Measurements from ENCODE around the gene SPTBN2.

The SPTBN2 gene

DNA sequence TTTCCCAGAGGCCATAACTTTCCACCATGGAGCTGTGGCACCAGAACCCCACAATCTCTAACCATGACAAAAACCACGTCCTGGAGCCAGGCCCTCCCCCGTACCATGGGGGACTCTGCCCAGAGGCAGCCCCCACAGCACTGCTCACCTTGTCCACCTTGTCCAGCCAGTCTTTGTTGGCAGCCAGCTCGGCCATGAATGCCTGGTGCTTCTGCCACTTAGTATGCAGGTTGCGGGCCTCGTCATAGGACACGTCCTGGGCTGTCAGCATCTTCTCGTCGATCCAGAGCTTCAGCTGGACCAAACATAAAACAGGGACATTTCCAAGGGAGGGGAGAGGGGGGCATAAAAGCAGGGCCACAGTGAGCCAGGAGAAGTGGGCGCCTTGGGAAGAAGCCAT is 30.5 kb downstream of the SPTBN2 start (continued):
- TF ChIP-seq TOX (CRISPR knock-in tag; IDR thresholded peaks at IDR 0.05; ENCODE audit: borderline replicate concordance) (no peak), TCF4 (CRISPR knock-in tag; IDR thresholded peaks at IDR 0.05; ENCODE audit: borderline replicate concordance) (no peak)

DNA sequence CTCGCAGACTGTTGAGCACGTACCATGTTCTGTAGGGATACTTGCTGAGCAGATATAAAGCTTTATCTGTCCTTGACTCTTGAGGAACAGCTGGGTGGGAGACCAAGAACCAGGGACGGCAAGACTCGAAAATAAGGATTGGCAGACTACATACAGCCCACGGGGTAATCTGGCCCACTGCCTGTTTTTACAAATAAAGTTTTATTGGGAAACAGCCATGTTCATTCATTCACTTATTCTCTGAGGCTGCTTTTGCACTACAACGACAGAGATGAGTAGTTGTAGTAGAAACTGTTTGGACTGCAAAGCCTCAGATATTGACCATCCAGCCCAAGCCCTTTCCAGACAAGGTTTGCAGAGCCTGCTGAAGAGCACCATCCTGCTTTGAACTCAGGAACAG is 31.0 kb downstream of the SPTBN2 start:
- ATAC-seq: no peak
- TF ChIP-seq OSR1 (CRISPR knock-in tag; IDR thresholded peaks at IDR 0.05) (no peak), ARNTL (CRISPR knock-in tag; IDR thresholded peaks at IDR 0.05; ENCODE audit: borderline replicate concordance, low read depth) (no peak), CSDC2 (CRISPR knock-in tag; IDR thresholded peaks at IDR 0.05) (no peak), ZNF565 (CRISPR knock-in tag; conservative IDR thresholded peaks at IDR 0.05; ENCODE audit: low read depth) (no peak), ESRRG (CRISPR knock-in tag; IDR thresholded peaks at IDR 0.05) (no peak), GLIS3 (CRISPR knock-in tag; IDR thresholded peaks at IDR 0.05) (no peak), ZFP3 (CRISPR knock-in tag; IDR thresholded peaks at IDR 0.05) (no peak), ZNF70 (CRISPR knock-in tag; IDR thresholded peaks at IDR 0.05) (no peak), ZNF8 (CRISPR knock-in tag; IDR thresholded peaks at IDR 0.05) (no peak), TOX (CRISPR knock-in tag; IDR thresholded peaks at IDR 0.05; ENCODE audit: borderline replicate concordance) (no peak)
- TF ChIP-seq, protein P1, sequence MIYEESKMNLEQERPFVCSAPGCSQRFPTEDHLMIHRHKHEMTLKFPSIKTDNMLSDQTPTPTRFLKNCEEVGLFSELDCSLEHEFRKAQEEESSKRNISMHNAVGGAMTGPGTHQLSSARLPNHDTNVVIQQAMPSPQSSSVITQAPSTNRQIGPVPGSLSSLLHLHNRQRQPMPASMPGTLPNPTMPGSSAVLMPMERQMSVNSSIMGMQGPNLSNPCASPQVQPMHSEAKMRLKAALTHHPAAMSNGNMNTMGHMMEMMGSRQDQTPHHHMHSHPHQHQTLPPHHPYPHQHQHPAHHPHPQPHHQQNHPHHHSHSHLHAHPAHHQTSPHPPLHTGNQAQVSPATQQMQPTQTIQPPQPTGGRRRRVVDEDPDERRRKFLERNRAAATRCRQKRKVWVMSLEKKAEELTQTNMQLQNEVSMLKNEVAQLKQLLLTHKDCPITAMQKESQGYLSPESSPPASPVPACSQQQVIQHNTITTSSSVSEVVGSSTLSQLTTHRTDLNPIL (CRISPR knock-in tag; IDR thresholded peaks at IDR 0.05; ENCODE audit: low read depth): no peak
- TF ChIP-seq, protein P2, sequence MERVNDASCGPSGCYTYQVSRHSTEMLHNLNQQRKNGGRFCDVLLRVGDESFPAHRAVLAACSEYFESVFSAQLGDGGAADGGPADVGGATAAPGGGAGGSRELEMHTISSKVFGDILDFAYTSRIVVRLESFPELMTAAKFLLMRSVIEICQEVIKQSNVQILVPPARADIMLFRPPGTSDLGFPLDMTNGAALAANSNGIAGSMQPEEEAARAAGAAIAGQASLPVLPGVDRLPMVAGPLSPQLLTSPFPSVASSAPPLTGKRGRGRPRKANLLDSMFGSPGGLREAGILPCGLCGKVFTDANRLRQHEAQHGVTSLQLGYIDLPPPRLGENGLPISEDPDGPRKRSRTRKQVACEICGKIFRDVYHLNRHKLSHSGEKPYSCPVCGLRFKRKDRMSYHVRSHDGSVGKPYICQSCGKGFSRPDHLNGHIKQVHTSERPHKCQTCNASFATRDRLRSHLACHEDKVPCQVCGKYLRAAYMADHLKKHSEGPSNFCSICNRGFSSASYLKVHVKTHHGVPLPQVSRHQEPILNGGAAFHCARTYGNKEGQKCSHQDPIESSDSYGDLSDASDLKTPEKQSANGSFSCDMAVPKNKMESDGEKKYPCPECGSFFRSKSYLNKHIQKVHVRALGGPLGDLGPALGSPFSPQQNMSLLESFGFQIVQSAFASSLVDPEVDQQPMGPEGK (CRISPR knock-in tag; IDR thresholded peaks at IDR 0.05; ENCODE audit: borderline replicate concordance): no peak
- TF ChIP-seq, protein P3, sequence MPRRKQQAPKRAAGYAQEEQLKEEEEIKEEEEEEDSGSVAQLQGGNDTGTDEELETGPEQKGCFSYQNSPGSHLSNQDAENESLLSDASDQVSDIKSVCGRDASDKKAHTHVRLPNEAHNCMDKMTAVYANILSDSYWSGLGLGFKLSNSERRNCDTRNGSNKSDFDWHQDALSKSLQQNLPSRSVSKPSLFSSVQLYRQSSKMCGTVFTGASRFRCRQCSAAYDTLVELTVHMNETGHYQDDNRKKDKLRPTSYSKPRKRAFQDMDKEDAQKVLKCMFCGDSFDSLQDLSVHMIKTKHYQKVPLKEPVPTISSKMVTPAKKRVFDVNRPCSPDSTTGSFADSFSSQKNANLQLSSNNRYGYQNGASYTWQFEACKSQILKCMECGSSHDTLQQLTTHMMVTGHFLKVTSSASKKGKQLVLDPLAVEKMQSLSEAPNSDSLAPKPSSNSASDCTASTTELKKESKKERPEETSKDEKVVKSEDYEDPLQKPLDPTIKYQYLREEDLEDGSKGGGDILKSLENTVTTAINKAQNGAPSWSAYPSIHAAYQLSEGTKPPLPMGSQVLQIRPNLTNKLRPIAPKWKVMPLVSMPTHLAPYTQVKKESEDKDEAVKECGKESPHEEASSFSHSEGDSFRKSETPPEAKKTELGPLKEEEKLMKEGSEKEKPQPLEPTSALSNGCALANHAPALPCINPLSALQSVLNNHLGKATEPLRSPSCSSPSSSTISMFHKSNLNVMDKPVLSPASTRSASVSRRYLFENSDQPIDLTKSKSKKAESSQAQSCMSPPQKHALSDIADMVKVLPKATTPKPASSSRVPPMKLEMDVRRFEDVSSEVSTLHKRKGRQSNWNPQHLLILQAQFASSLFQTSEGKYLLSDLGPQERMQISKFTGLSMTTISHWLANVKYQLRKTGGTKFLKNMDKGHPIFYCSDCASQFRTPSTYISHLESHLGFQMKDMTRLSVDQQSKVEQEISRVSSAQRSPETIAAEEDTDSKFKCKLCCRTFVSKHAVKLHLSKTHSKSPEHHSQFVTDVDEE (CRISPR knock-in tag; IDR thresholded peaks at IDR 0.05): no peak
- TF ChIP-seq, protein P4, sequence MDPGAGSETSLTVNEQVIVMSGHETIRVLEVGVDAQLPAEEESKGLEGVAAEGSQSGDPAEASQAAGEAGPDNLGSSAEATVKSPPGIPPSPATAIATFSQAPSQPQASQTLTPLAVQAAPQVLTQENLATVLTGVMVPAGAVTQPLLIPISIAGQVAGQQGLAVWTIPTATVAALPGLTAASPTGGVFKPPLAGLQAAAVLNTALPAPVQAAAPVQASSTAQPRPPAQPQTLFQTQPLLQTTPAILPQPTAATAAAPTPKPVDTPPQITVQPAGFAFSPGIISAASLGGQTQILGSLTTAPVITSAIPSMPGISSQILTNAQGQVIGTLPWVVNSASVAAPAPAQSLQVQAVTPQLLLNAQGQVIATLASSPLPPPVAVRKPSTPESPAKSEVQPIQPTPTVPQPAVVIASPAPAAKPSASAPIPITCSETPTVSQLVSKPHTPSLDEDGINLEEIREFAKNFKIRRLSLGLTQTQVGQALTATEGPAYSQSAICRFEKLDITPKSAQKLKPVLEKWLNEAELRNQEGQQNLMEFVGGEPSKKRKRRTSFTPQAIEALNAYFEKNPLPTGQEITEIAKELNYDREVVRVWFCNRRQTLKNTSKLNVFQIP (CRISPR knock-in tag; IDR thresholded peaks at IDR 0.05; ENCODE audit: borderline replicate concordance, low read depth): no peak
- TF ChIP-seq, protein P5, sequence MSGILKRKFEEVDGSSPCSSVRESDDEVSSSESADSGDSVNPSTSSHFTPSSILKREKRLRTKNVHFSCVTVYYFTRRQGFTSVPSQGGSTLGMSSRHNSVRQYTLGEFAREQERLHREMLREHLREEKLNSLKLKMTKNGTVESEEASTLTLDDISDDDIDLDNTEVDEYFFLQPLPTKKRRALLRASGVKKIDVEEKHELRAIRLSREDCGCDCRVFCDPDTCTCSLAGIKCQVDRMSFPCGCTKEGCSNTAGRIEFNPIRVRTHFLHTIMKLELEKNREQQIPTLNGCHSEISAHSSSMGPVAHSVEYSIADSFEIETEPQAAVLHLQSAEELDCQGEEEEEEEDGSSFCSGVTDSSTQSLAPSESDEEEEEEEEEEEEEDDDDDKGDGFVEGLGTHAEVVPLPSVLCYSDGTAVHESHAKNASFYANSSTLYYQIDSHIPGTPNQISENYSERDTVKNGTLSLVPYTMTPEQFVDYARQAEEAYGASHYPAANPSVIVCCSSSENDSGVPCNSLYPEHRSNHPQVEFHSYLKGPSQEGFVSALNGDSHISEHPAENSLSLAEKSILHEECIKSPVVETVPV (CRISPR knock-in tag; IDR thresholded peaks at IDR 0.05): no peak

DNA sequence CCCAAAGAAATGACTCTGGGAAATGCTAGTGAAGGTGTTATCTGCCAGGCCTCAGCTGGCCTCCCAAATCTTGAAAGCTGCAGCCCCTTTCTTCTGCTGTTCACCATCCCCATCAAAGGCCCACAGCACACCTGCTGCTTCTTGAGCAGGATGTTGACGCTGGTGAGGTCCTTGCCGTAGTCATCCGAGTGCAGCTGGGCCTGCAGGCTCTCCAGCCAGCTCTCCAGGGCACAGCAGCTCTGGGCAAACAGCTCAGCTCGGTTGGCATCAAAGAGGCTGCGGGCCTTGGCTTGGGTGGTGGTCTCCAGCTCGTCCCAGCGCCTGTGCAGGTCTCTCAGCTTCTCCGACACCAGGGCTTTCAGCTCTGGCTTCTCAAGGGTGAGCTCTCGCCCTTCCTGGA is 32.9 kb downstream of the SPTBN2 start:
- no peak for ATAC-seq
- TF ChIP-seq ZNF565 (CRISPR knock-in tag; conservative IDR thresholded peaks at IDR 0.05; ENCODE audit: low read depth): no peak

DNA sequence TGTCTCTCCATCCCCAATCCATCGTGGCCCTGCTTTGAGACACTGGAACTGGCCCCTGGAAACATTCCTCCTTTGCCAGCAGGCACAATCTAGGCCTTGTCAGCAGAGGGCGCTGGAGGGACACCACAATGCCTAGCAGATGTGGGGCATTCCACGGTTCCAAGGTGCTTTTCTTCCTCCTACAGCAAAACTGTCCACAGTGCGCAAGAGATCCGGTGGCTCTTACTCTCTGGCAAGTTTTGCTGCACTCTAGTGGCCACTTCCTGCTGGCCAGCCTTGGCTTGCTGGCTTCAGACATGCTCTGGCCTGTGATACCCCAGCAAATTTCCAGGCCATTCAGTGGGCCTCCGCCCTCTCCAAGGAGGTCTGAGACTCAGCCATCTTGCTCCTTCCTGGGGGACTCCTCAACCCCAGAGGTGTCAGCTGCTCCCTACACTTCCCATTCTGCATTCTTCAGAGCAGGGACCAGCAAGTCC is 34.2 kb downstream of the SPTBN2 start:
- peak; percentile 99 for ATAC-seq

More for the DNA sequence above, 34.2 kb downstream of the SPTBN2 start:
- TF ChIP-seq, protein P4 (CRISPR knock-in tag; IDR thresholded peaks at IDR 0.05; ENCODE audit: borderline replicate concordance, low read depth): no peak
- TF ChIP-seq TCF4 (CRISPR knock-in tag; IDR thresholded peaks at IDR 0.05; ENCODE audit: borderline replicate concordance): peak; percentile 44
- TF ChIP-seq, protein P1 (CRISPR knock-in tag; IDR thresholded peaks at IDR 0.05; ENCODE audit: low read depth): no peak
- TF ChIP-seq OSR1 (CRISPR knock-in tag; IDR thresholded peaks at IDR 0.05): no peak
- TF ChIP-seq ZC3H10 (CRISPR knock-in tag; IDR thresholded peaks at IDR 0.05): no peak
- no peak for TF ChIP-seq RARB (CRISPR knock-in tag; IDR thresholded peaks at IDR 0.05)
- no peak for TF ChIP-seq BACH2 (CRISPR knock-in tag; IDR thresholded peaks at IDR 0.05; ENCODE audit: borderline replicate concordance)
